AML-193 (cell line): ENCODE results near the gene TFF2.

Source experiments
- DNase-seq, 2 experiments: peaks; one replicate each; lab custom pipeline; 2025; lab: John Stamatoyannopoulos, UW

The TFF2 gene

GRCh38 chr21:42350927-42351426 is at the start of gene TFF2:
TFF2 (minus strand) TSS chr21:42350994; CDS start chr21:42350957, 37 bp downstream.
- DNase-seq = no peak

- no peak for DNase-seq
Measured at GRCh38 chr21:42400525-42400924, 49.7 kb upstream of the TFF2 start.

GRCh38 chr21:42398436-42399028 is 47.7 kb upstream of the TFF2 start:
- DNase-seq = no peak

- no peak for DNase-seq
Measured at GRCh38 chr21:42397746-42398394, 47.1 kb upstream of the TFF2 start.

GRCh38 chr21:42396799-42397745 is 46.3 kb upstream of the TFF2 start:
- DNase-seq = no peak

- no peak for DNase-seq
Measured at GRCh38 chr21:42395905-42396651, 45.3 kb upstream of the TFF2 start, which contains the start of gene TMPRSS3. TMPRSS3 (minus strand) TSS chr21:42396052; CDS start chr21:42395417, 635 bp downstream.

- no peak for DNase-seq
Measured at GRCh38 chr21:42395302-42395701, 44.5 kb upstream of the TFF2 start.

GRCh38 chr21:42393443-42393950 is 42.7 kb upstream of the TFF2 start:
- no peak for DNase-seq

- no peak for DNase-seq
Measured at GRCh38 chr21:42392731-42393442, 42.1 kb upstream of the TFF2 start.

GRCh38 chr21:42391297-42391696 is 40.5 kb upstream of the TFF2 start:
- no peak for DNase-seq

GRCh38 chr21:42390696-42391095 is 39.9 kb upstream of the TFF2 start:
- DNase-seq = no peak

GRCh38 chr21:42390193-42390592 is 39.4 kb upstream of the TFF2 start:
- no peak for DNase-seq

- no peak for DNase-seq
Measured at GRCh38 chr21:42389449-42389835, 38.6 kb upstream of the TFF2 start.

- DNase-seq = no peak
Measured at GRCh38 chr21:42388740-42389448, 38.1 kb upstream of the TFF2 start.

GRCh38 chr21:42387843-42388340 is 37.1 kb upstream of the TFF2 start:
- DNase-seq = no peak

GRCh38 chr21:42387164-42387563 is 36.4 kb upstream of the TFF2 start:
- DNase-seq = no peak

- DNase-seq = no peak
Measured at GRCh38 chr21:42386034-42386591, 35.3 kb upstream of the TFF2 start.

- DNase-seq = no peak
Measured at GRCh38 chr21:42385619-42386018, 34.8 kb upstream of the TFF2 start.

GRCh38 chr21:42384989-42385388 is 34.2 kb upstream of the TFF2 start:
- peak in 1 of 2 experiments; percentile 7 for DNase-seq
